Psoas muscle (tissue), 8 donors: ENCODE results near the gene RGS4. TPM values are rescaled to one million over a fixed set of nuclear protein-coding genes. Genes with fewer than 3 reads are reported as not detected.

ENCODE experiments used
- ATAC-seq, 4 donors: fragments of 200-7000 bp; cut with Tn5 transposase; one replicate each; pipeline ENCODE4 v1.9.1; 2020; ENCODE audit warnings: moderate library complexity in 3 of 4, mild to moderate bottlenecking in 2 of 4
- DNase-seq, 2 donors: peaks; one replicate each; pipeline ENCODE4 v3.0.0-alpha.2; 2020
- H3K27ac ChIP-seq: fragments of 200-600 bp; one replicate; pipeline ENCODE4 v1.8.0; 2022
- H3K27me3 ChIP-seq, 3 donors: fragments of 200-600 bp in 1 of 3; one replicate each; pipeline versions ENCODE4 v1.6.1 to v1.8.0; 2013 to 2022; ENCODE audit warnings: low read length in 2 of 3, mild to moderate bottlenecking in 2 of 3, moderate library complexity in 1 of 3; ENCODE audit not compliant: insufficient read depth in 3 of 3
- H3K36me3 ChIP-seq, 2 donors: fragments of 200-600 bp in 1 of 2; one replicate each; pipeline versions ENCODE4 v1.6.1 to v1.8.0; 2013 to 2022; ENCODE audit warnings: low read depth in 1 of 2, mild to moderate bottlenecking in 1 of 2, moderate library complexity in 1 of 2; ENCODE audit not compliant: insufficient read depth in 1 of 2
- H3K4me1 ChIP-seq: fragments of 200-600 bp; one replicate; pipeline ENCODE4 v1.8.0; 2022
- H3K4me3 ChIP-seq: fragments of 200-600 bp; one replicate; pipeline ENCODE4 v1.8.0; 2022; ENCODE audit warnings: mild to moderate bottlenecking
- H3K9me3 ChIP-seq: fragments of 200-600 bp; one replicate; pipeline ENCODE4 v1.8.0; 2022
- CTCF ChIP-seq: fragments of 200-600 bp; IDR thresholded peaks from one replicate; pipeline ENCODE4 v1.8.0; 2022; ENCODE audit warnings: antibody characterized with exemption
- WGBS, 3 donors: extraction: QIAGEN DNeasy Blood & Tissue Kit; methylation state at CpG; one replicate each; pipeline versions ENCODE4 v1.1.6 to v1.1.7; 2013; 5-methylcytosine and 5-hydroxymethylcytosine counted together
- intact Hi-C, 2 donors: fragments of 100-400 bp; cut with DNase I; formaldehyde crosslinking; loops; one replicate each; pipeline versions ENCODE4 v1.11.0 to v1.14.2; 2022
- polyA plus RNA-seq, 3 donors: library from polyadenylated mRNA; stranded (reverse); fragments of 200-250 nt; gene quantifications; one replicate each; pipeline ENCODE4 v1.2.3, GENCODE V29; 2013
- total RNA-seq, 4 donors: library from RNA; stranded (reverse); fragmentation: NEBNext Ultra II Directional in 2 of 4; extraction: Animal tissue kit (Norgen Biotek cat#: 25700) in 2 of 4; gene quantifications; one replicate each; pipeline versions ENCODE4 v1.2.1 to v1.2.4, GENCODE V29; 2021 to 2023
- donor health status: healthy with polysubstance abuse.
- donor health status: DM: no; HTN: no; CAD: no; lungs with moderate emphysema.
- donor health status: Bipolar disorder and iron deficiency.
- donor health status: healthy.
- donor health status: DM: yes; HTN: yes; CAD: no.
- donor health status: DM: no; HTN: no; CAD: no.
- donor health status: DM: no; HTN: no; CAD: no.
- donor health status: DM: yes; HTN: yes; CAD: no.

RGS4 gene
- total and polyA plus RNA-seq, 7 donors = 0.09 to 0.69 (median 0.20) TPM

- Histone ChIP-seq H3K27me3 (no peaks in the 10 kb centered on the region), H3K9me3 (no peaks in the 10 kb centered on the region), H3K4me1 (peaks cover 11% of the 10 kb centered on the region), H3K36me3 (no peaks in the 10 kb centered on the region), H3K4me3 (peak overlapping the region; percentile 44), H3K27ac (no peak overlapping the region)
- TF ChIP-seq CTCF = no peak
- ATAC-seq (no peak), DNase-seq (no peak)
- WGBS, 3 donors = 45 to 55% (median 50%) methylated on average over 2 of the region's 2 CpGs
- intact Hi-C loops = loop anchor here (5.0 to 10.0 kb wide), 4 partner anchors 103 to 248 kb away; no protein-coding TSS in a partner anchor
These were observed 605 bp downstream of the RGS4 start for GRCh38 chr1:163069655-163070277.

GRCh38 chr1:163071405-163072255 is 2.5 kb downstream of the RGS4 start:
- H3K27me3 ChIP-seq = no peaks in the 10 kb centered on the region
- DNase-seq (peak; percentile 37 to 54), ATAC-seq (peak; percentile 40 to 70 (median 60))
- no peaks in the 10 kb centered on the region for H3K36me3 ChIP-seq
- peak; percentile 59 for TF ChIP-seq CTCF
- no peak overlapping the region for H3K27ac ChIP-seq
- intact Hi-C loops = loop anchor here (5.0 to 10.0 kb wide), 3 partner anchors 101 to 246 kb away; no protein-coding TSS in a partner anchor
- WGBS, 3 donors = 9 to 10% (median 9%) methylated on average over 6 of the region's 6 CpGs
- no peak overlapping the region for H3K4me3 ChIP-seq
- H3K4me1 ChIP-seq = peaks cover 11% of the 10 kb centered on the region
- no peaks in the 10 kb centered on the region for H3K9me3 ChIP-seq

- no peak for TF ChIP-seq CTCF
- no peak for ATAC-seq
- intact Hi-C loops = loop anchor here (5.0 to 10.0 kb wide), 3 partner anchors 100 to 245 kb away; no protein-coding TSS in a partner anchor
- no peaks in the 10 kb centered on the region for H3K9me3 ChIP-seq
- H3K27ac ChIP-seq = no peak overlapping the region
- no peak overlapping the region for H3K4me3 ChIP-seq
- no peaks in the 10 kb centered on the region for H3K27me3 ChIP-seq
- H3K36me3 ChIP-seq = no peaks in the 10 kb centered on the region
- WGBS, 3 donors = 90 to 97% (median 91%) methylated on average over 1 of the region's 1 CpG
- H3K4me1 ChIP-seq = peaks cover 11% of the 10 kb centered on the region
- no peak for DNase-seq
These were observed 3.5 kb downstream of the RGS4 start for GRCh38 chr1:163072658-163073057.

- H3K9me3 ChIP-seq = no peaks in the 10 kb centered on the region
- H3K27me3 ChIP-seq = no peaks in the 10 kb centered on the region
- no peak overlapping the region for H3K4me3 ChIP-seq
- no peaks in the 10 kb centered on the region for H3K36me3 ChIP-seq
- no peak for TF ChIP-seq CTCF
- peaks cover 7% of the 10 kb centered on the region for H3K4me1 ChIP-seq
- WGBS, 3 donors = 92 to 98% (median 94%) methylated on average over 1 of the region's 1 CpG
- DNase-seq (no peak), ATAC-seq (no peak)
- intact Hi-C loops = loop anchor here (5.0 to 10.0 kb wide), 3 partner anchors 98 to 243 kb away; no protein-coding TSS in a partner anchor
- no peak overlapping the region for H3K27ac ChIP-seq
These were observed 4.8 kb downstream of the RGS4 start for GRCh38 chr1:163074004-163074403.
